ENCODE data around the gene LRRTM3. TPM values are rescaled to one million over a fixed set of nuclear protein-coding genes. Genes with fewer than 3 reads are reported as not detected.

Gene LRRTM3
- total and polyA plus RNA-seq, 3 experiments from 2014 or later = not detected

- no peak overlapping the region for H3K4me3 Mint-ChIP-seq
- ChIA-PET POLR2A (no interaction called here), CTCF (no interaction called here)
- Histone ChIP-seq H3K9me3 (ENCODE audit: low read length) (no peaks in the 10 kb centered on the region), H3K4me3 (ENCODE audit: low read length) (no peak overlapping the region), H3K36me3 (ENCODE audit: insufficient read depth, low read length) (no peaks in the 10 kb centered on the region), H3K4me1 (ENCODE audit: insufficient read depth, low read length) (no peaks in the 10 kb centered on the region), H3K27me3 (ENCODE audit: insufficient read depth, low read length, poor library complexity, severe bottlenecking) (no peaks in the 10 kb centered on the region), H3K27ac (ENCODE audit: low read depth, low read length) (no peak overlapping the region)
- no peaks in the 10 kb centered on the region for H3K36me3 Mint-ChIP-seq
- H3K9me3 Mint-ChIP-seq = peaks cover 0 to 9% (median 2%) of the 10 kb centered on the region in 5 donors
- H3K4me1 Mint-ChIP-seq = no peaks in the 10 kb centered on the region
- H3K27me3 Mint-ChIP-seq = no peaks in the 10 kb centered on the region
- DNase-seq = no peak
- no peak overlapping the region for H3K27ac Mint-ChIP-seq
These were observed 120.7 kb downstream of the LRRTM3 start for GRCh38 chr10:67046507-67046906.

- no peaks in the 10 kb centered on the region for H3K27me3 ChIP-seq (ENCODE audit: insufficient read depth, low read length, poor library complexity, severe bottlenecking)
- CTCF ChIA-PET = no interaction called here
- no peaks in the 10 kb centered on the region for H3K36me3 ChIP-seq (ENCODE audit: insufficient read depth, low read length)
- H3K9me3 ChIP-seq (ENCODE audit: low read length) = no peaks in the 10 kb centered on the region
- Mint-ChIP-seq H3K27ac (no peak overlapping the region), H3K36me3 (no peaks in the 10 kb centered on the region), H3K4me3 (no peak overlapping the region), H3K9me3 (peaks cover 0 to 7% (median 0%) of the 10 kb centered on the region in 5 donors), H3K27me3 (no peaks in the 10 kb centered on the region), H3K4me1 (no peaks in the 10 kb centered on the region)
- no peak overlapping the region for H3K27ac ChIP-seq (ENCODE audit: low read depth, low read length)
- POLR2A ChIA-PET = no interaction called here
- no peak overlapping the region for H3K4me3 ChIP-seq (ENCODE audit: low read length)
- no peaks in the 10 kb centered on the region for H3K4me1 ChIP-seq (ENCODE audit: insufficient read depth, low read length)
- DNase-seq = no peak
These were observed 124.2 kb downstream of the LRRTM3 start for GRCh38 chr10:67049988-67050387.

- H3K27me3 ChIP-seq (ENCODE audit: insufficient read depth, low read length, poor library complexity, severe bottlenecking) = no peaks in the 10 kb centered on the region
- Mint-ChIP-seq H3K27me3 (no peaks in the 10 kb centered on the region), H3K27ac (no peak overlapping the region), H3K4me1 (no peaks in the 10 kb centered on the region), H3K36me3 (no peaks in the 10 kb centered on the region), H3K9me3 (peaks cover 0 to 6% (median 0%) of the 10 kb centered on the region in 5 donors), H3K4me3 (no peak overlapping the region)
- no peaks in the 10 kb centered on the region for H3K36me3 ChIP-seq (ENCODE audit: insufficient read depth, low read length)
- no peak overlapping the region for H3K4me3 ChIP-seq (ENCODE audit: low read length)
- ChIA-PET POLR2A (no interaction called here), CTCF (no interaction called here)
- no peak for DNase-seq
- H3K27ac ChIP-seq (ENCODE audit: low read depth, low read length) = no peak overlapping the region
- no peaks in the 10 kb centered on the region for H3K4me1 ChIP-seq (ENCODE audit: insufficient read depth, low read length)
- no peaks in the 10 kb centered on the region for H3K9me3 ChIP-seq (ENCODE audit: low read length)
These were observed 124.6 kb downstream of the LRRTM3 start for GRCh38 chr10:67050415-67050814.

- Mint-ChIP-seq H3K27me3 (no peaks in the 10 kb centered on the region), H3K9me3 (peaks cover 0 to 16% (median 6%) of the 10 kb centered on the region in 5 donors), H3K27ac (peak overlapping the region in 1 of 8 donors; percentile 30), H3K4me1 (no peaks in the 10 kb centered on the region), H3K36me3 (no peaks in the 10 kb centered on the region), H3K4me3 (no peak overlapping the region)
- no peak overlapping the region for H3K4me3 ChIP-seq (ENCODE audit: low read length)
- POLR2A ChIA-PET = no interaction called here
- H3K27me3 ChIP-seq (ENCODE audit: insufficient read depth, low read length, poor library complexity, severe bottlenecking) = no peaks in the 10 kb centered on the region
- H3K9me3 ChIP-seq (ENCODE audit: low read length) = no peaks in the 10 kb centered on the region
- CTCF ChIA-PET = no interaction called here
- no peak for DNase-seq
- no peak overlapping the region for H3K27ac ChIP-seq (ENCODE audit: low read depth, low read length)
- H3K4me1 ChIP-seq (ENCODE audit: insufficient read depth, low read length) = no peaks in the 10 kb centered on the region
- H3K36me3 ChIP-seq (ENCODE audit: insufficient read depth, low read length) = no peaks in the 10 kb centered on the region
These were observed 146.8 kb downstream of the LRRTM3 start for GRCh38 chr10:67072654-67073053.

- H3K9me3 ChIP-seq (ENCODE audit: low read length) = no peaks in the 10 kb centered on the region
- no peak for DNase-seq
- ChIA-PET POLR2A (no interaction called here), CTCF (no interaction called here)
- Mint-ChIP-seq H3K27me3 (no peaks in the 10 kb centered on the region), H3K27ac (no peak overlapping the region), H3K4me1 (no peaks in the 10 kb centered on the region), H3K36me3 (peaks cover 0 to 4% (median 0%) of the 10 kb centered on the region in 3 donors), H3K4me3 (no peak overlapping the region), H3K9me3 (peaks cover 0 to 19% (median 9%) of the 10 kb centered on the region in 5 donors)
- no peaks in the 10 kb centered on the region for H3K36me3 ChIP-seq (ENCODE audit: insufficient read depth, low read length)
- no peaks in the 10 kb centered on the region for H3K4me1 ChIP-seq (ENCODE audit: insufficient read depth, low read length)
- no peak overlapping the region for H3K27ac ChIP-seq (ENCODE audit: low read depth, low read length)
- H3K27me3 ChIP-seq (ENCODE audit: insufficient read depth, low read length, poor library complexity, severe bottlenecking) = no peaks in the 10 kb centered on the region
- no peak overlapping the region for H3K4me3 ChIP-seq (ENCODE audit: low read length)
These were observed 149.7 kb downstream of the LRRTM3 start for GRCh38 chr10:67075491-67075971.

GRCh38 chr10:67076144-67076543, 150.3 kb downstream of the LRRTM3 start:
- Mint-ChIP-seq H3K27me3 (no peaks in the 10 kb centered on the region), H3K36me3 (peaks cover 0 to 4% (median 0%) of the 10 kb centered on the region in 3 donors), H3K4me1 (no peaks in the 10 kb centered on the region), H3K4me3 (no peak overlapping the region), H3K27ac (no peak overlapping the region), H3K9me3 (peaks cover 0 to 14% (median 9%) of the 10 kb centered on the region in 5 donors)
- Histone ChIP-seq H3K4me3 (ENCODE audit: low read length) (no peak overlapping the region), H3K27ac (ENCODE audit: low read depth, low read length) (no peak overlapping the region), H3K27me3 (ENCODE audit: insufficient read depth, low read length, poor library complexity, severe bottlenecking) (no peaks in the 10 kb centered on the region), H3K9me3 (ENCODE audit: low read length) (no peaks in the 10 kb centered on the region), H3K36me3 (ENCODE audit: insufficient read depth, low read length) (no peaks in the 10 kb centered on the region), H3K4me1 (ENCODE audit: insufficient read depth, low read length) (no peaks in the 10 kb centered on the region)
- ChIA-PET POLR2A (no interaction called here), CTCF (no interaction called here)
- DNase-seq = no peak

- Mint-ChIP-seq H3K27me3 (no peaks in the 10 kb centered on the region), H3K27ac (no peak overlapping the region), H3K36me3 (peaks cover 0 to 4% (median 0%) of the 10 kb centered on the region in 3 donors), H3K4me1 (no peaks in the 10 kb centered on the region), H3K9me3 (peaks cover 0 to 9% (median 7%) of the 10 kb centered on the region in 5 donors), H3K4me3 (no peak overlapping the region)
- ChIA-PET POLR2A (no interaction called here), CTCF (no interaction called here)
- no peaks in the 10 kb centered on the region for H3K4me1 ChIP-seq (ENCODE audit: insufficient read depth, low read length)
- no peaks in the 10 kb centered on the region for H3K9me3 ChIP-seq (ENCODE audit: low read length)
- H3K36me3 ChIP-seq (ENCODE audit: insufficient read depth, low read length) = no peaks in the 10 kb centered on the region
- H3K4me3 ChIP-seq (ENCODE audit: low read length) = no peak overlapping the region
- DNase-seq = no peak
- no peaks in the 10 kb centered on the region for H3K27me3 ChIP-seq (ENCODE audit: insufficient read depth, low read length, poor library complexity, severe bottlenecking)
- H3K27ac ChIP-seq (ENCODE audit: low read depth, low read length) = no peak overlapping the region
These were observed 151.5 kb downstream of the LRRTM3 start for GRCh38 chr10:67077376-67077775.

- no peak overlapping the region for H3K27ac Mint-ChIP-seq
- no peaks in the 10 kb centered on the region for H3K4me1 Mint-ChIP-seq
- H3K4me3 ChIP-seq (ENCODE audit: low read length) = no peak overlapping the region
- DNase-seq = no peak
- H3K9me3 Mint-ChIP-seq = peaks cover 0 to 8% (median 5%) of the 10 kb centered on the region in 5 donors
- ChIA-PET POLR2A (no interaction called here), CTCF (no interaction called here)
- no peaks in the 10 kb centered on the region for H3K4me1 ChIP-seq (ENCODE audit: insufficient read depth, low read length)
- H3K9me3 ChIP-seq (ENCODE audit: low read length) = no peaks in the 10 kb centered on the region
- no peaks in the 10 kb centered on the region for H3K36me3 ChIP-seq (ENCODE audit: insufficient read depth, low read length)
- H3K27me3 Mint-ChIP-seq = no peaks in the 10 kb centered on the region
- no peak overlapping the region for H3K4me3 Mint-ChIP-seq
- H3K27ac ChIP-seq (ENCODE audit: low read depth, low read length) = no peak overlapping the region
- H3K36me3 Mint-ChIP-seq = peaks cover 0 to 4% (median 0%) of the 10 kb centered on the region in 3 donors
- no peaks in the 10 kb centered on the region for H3K27me3 ChIP-seq (ENCODE audit: insufficient read depth, low read length, poor library complexity, severe bottlenecking)
These were observed 153.3 kb downstream of the LRRTM3 start for GRCh38 chr10:67079126-67079525.

Data from CD8-positive, alpha-beta memory T cell (primary cell).